DOHH2 (cell line): ENCODE data around the gene TMEM263.

Experiments
- EZH2phosphoT487 ChIP-seq: fragments of 200-600 bp; sonication (generic); IDR thresholded peaks from 2 replicates; pipeline ENCODE4 v1.6.1; 2017; ENCODE audit warnings: borderline replicate concordance, mild to moderate bottlenecking, antibody characterized with exemption, low read length, moderate library complexity, mixed read lengths
- TF ChIP-seq, protein P1 (sequence below): fragments of 200-600 bp; sonication (generic); IDR thresholded peaks from one replicate; pipeline ENCODE4 v1.5.1; 2014; ENCODE audit warnings: antibody characterized with exemption, mild to moderate bottlenecking, low read depth, low read length; ENCODE audit not compliant: poor library complexity, severe bottlenecking

- TF ChIP-seq EZH2phosphoT487 = no peak
- TF ChIP-seq, protein P1, sequence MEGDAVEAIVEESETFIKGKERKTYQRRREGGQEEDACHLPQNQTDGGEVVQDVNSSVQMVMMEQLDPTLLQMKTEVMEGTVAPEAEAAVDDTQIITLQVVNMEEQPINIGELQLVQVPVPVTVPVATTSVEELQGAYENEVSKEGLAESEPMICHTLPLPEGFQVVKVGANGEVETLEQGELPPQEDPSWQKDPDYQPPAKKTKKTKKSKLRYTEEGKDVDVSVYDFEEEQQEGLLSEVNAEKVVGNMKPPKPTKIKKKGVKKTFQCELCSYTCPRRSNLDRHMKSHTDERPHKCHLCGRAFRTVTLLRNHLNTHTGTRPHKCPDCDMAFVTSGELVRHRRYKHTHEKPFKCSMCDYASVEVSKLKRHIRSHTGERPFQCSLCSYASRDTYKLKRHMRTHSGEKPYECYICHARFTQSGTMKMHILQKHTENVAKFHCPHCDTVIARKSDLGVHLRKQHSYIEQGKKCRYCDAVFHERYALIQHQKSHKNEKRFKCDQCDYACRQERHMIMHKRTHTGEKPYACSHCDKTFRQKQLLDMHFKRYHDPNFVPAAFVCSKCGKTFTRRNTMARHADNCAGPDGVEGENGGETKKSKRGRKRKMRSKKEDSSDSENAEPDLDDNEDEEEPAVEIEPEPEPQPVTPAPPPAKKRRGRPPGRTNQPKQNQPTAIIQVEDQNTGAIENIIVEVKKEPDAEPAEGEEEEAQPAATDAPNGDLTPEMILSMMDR = no peak
Measured at GRCh38 chr12:106907846-106908245, 47.9 kb upstream of the TMEM263 start.
